VCaP (cell line): ENCODE data around the gene KRTAP3-3.
"Not testable (repeated sequence)": the region's sequence is repeated elsewhere in the genome, so short reads cannot be mapped to it uniquely, and the experiment has no call there.

Experiments used
- H3K27ac ChIP-seq: fragments of 450-650 bp; 2 replicates; pipeline ENCODE4 v1.5.1; 2017
- TF ChIP-seq, protein P1 (sequence below): fragments of 450-650 bp; conservative IDR thresholded peaks from 2 replicates; pipeline ENCODE4 v1.5.1; 2017; ENCODE audit warnings: mild to moderate bottlenecking, moderate library complexity

The KRTAP3-3 gene

DNA sequence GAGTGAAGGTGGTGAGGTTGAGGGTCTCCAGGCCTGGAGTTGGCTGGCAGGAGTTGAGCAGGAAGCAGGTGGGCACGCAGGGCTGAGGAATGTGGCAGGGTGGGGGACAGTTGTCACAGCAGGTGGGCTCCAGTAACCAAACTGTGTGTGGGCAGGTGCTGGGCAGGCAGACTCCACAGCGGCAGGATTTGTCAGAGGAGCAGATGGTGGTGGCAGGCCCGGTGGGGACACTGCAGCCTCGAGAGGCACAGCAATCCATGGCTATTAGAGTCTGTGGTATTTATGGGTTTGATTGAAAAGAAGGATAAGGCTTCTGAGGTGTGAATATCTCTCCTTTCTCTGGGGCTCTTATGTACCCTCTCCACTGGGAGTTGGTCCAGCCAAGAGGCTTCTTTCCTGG is at the start of gene KRTAP3-3:
KRTAP3-3 (minus strand) TSS at position 326 of the 400 bp plus-strand sequence; CDS start at position 259, 67 bp downstream.
- TF ChIP-seq, protein P1, sequence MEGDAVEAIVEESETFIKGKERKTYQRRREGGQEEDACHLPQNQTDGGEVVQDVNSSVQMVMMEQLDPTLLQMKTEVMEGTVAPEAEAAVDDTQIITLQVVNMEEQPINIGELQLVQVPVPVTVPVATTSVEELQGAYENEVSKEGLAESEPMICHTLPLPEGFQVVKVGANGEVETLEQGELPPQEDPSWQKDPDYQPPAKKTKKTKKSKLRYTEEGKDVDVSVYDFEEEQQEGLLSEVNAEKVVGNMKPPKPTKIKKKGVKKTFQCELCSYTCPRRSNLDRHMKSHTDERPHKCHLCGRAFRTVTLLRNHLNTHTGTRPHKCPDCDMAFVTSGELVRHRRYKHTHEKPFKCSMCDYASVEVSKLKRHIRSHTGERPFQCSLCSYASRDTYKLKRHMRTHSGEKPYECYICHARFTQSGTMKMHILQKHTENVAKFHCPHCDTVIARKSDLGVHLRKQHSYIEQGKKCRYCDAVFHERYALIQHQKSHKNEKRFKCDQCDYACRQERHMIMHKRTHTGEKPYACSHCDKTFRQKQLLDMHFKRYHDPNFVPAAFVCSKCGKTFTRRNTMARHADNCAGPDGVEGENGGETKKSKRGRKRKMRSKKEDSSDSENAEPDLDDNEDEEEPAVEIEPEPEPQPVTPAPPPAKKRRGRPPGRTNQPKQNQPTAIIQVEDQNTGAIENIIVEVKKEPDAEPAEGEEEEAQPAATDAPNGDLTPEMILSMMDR, result no peak
- H3K27ac ChIP-seq, result no peak within 1 kb of the TSS

- no peak overlapping the region for H3K27ac ChIP-seq
- TF ChIP-seq, protein P1, result no peak
These were observed 49.0 kb upstream of the KRTAP3-3 start for GRCh38 chr17:41042953-41043352.

- H3K27ac ChIP-seq, result not testable (repeated sequence)
- TF ChIP-seq, protein P1, result 0 out of 2 replicates have a peak, but pooled peaks have one; percentile 12
These were observed 47.0 kb upstream of the KRTAP3-3 start, which contains the start of gene KRTAP1-1 for GRCh38 chr17:41040783-41041571. TSS of gene KRTAP1-1 (minus strand) at chr17:41041450. CDS start at chr17:41041397, 53 bp downstream.

GRCh38 chr17:41037853-41038350 is 43.9 kb upstream of the KRTAP3-3 start:
- no peak overlapping the region for H3K27ac ChIP-seq
- TF ChIP-seq, protein P1, result no peak

DNA sequence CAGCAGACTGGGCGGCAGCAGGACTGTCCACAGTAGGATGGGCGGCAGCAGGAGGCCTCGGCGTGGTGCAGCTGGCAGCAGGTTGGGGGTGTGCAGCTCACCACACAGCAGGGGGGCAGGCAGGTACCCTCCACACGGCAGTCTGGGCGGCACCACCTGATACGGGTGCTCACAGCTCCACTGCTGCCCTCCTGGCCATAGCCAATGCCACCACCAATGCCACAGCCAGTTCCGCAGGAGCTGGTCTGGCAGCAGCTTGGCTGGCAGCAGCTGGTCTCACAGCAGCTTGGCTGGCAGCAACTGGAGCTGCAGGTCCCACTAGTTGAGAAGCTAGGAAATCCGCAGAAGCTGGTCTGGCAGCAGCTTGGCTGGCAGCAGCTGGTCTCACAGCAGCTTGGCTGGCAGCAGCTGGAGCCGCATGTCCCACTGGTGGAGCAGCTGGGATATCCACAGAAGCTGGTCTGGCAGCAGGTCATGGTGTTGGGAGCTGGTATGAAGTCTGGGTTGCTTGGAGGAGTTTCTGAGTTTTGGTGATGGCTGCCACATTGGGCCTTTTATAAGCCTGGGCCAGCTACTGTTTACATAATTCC is 40.5 kb upstream of the KRTAP3-3 start, which contains the start of gene KRTAP1-3:
KRTAP1-3 (minus strand) TSS at position 529 of the 590 bp plus-strand sequence; CDS start at position 476, 53 bp downstream.
- not testable (repeated sequence) for H3K27ac ChIP-seq

DNA sequence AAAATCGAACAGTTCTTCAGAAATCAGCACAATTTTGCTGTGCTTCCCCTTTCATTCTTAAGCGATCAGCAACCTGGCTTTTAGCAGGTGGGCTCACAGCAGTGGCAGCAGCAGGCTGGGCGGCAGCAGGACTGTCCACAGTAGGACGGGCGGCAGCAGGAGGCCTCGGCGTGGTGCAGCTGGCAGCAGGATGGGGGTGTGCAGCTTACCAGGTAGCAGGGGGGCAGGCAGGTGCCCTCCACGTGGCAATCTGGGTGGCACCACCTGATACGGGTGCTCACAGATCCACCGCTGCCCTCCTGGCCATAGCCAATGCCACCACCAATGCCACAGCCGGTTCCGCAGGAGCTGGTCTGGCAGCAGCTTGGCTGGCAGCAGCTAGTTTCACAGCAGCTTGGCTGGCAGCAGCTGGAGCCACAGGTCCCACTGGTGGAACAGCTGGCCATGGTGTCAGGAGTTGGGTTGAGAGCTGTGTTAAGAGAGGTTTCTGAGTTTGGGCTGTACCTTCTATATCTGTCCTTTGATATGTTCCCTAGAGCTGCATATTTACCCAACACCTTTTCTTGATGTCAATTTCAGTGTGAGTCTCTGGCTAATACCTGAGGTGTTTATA is 35.8 kb upstream of the KRTAP3-3 start, which contains the start of gene KRTAP1-4:
KRTAP1-4 (minus strand) TSS at position 563 of the 613 bp plus-strand sequence; CDS start at position 446, 117 bp downstream.
- TF ChIP-seq, protein P1, result no peak
- no peak within 1 kb of the TSS for H3K27ac ChIP-seq

GRCh38 chr17:41026715-41027471 is 32.9 kb upstream of the KRTAP3-3 start, which contains the start of gene KRTAP1-5:
TSS of gene KRTAP1-5 (minus strand) at chr17:41027208. CDS start at chr17:41027155, 53 bp downstream.
- TF ChIP-seq, protein P1, result no peak
- no peak within 1 kb of the TSS for H3K27ac ChIP-seq
